ENCODE results near the gene MYO1F.
"Not testable (repeated sequence)": the region's sequence is repeated elsewhere in the genome, so short reads cannot be mapped to it uniquely, and the experiment has no call there.

MYO1F gene

DNA sequence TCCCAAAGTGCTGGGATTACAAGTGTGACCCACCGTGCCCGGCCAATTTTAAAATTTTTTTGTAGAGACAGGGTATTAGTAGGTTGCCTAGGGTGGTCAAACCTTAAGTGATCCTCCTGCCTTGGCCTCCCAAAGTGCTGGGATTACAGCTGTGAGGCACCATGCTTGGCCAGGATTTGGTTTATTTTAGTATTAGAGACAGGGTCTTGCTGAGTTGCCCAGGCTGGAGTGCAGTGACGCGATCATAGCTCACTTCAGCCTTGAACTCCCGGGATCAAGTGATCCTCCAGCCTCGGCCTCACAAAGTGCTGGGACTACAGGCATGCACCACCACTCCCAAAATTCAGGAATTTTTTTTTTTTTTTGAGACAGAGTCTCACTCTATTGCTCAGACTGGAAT is 57.9 kb downstream of the MYO1F start:
- H3K27me3 ChIP-seq (ENCODE audit: insufficient read depth, low read length, poor library complexity): no peaks in the 10 kb centered on the region
- no peaks in the 10 kb centered on the region for H3K79me1 ChIP-seq (ENCODE audit: low read length)
- no peak overlapping the region for H3K56ac ChIP-seq (ENCODE audit: low read length)
- H2BK120ac ChIP-seq (ENCODE audit: low read depth, low read length): no peak overlapping the region
- H4K5ac ChIP-seq (ENCODE audit: low read length): no peak overlapping the region
- WGBS (ENCODE audit: extremely low coverage, insufficient coverage, low lambda C conversion rate): no CpG with 5 or more reads among the region's 6 CpGs
- no peaks in the 10 kb centered on the region for H3K79me2 ChIP-seq (ENCODE audit: control insufficient read depth, insufficient read depth, low read length)
- no peak overlapping the region for H3K18ac ChIP-seq (ENCODE audit: low read length)
- H3K23ac ChIP-seq (ENCODE audit: low read length): no peak overlapping the region
- H3K4me2 ChIP-seq (ENCODE audit: low read length): no peak overlapping the region
- no peak overlapping the region for H3K9ac ChIP-seq (ENCODE audit: low read length)
- no peak overlapping the region for H2BK5ac ChIP-seq (ENCODE audit: low read length)
- H3K4ac ChIP-seq (ENCODE audit: low read depth, low read length): no peak overlapping the region
- no peaks in the 10 kb centered on the region for H3K4me1 ChIP-seq (ENCODE audit: control insufficient read depth, low read depth, low read length)
- no peaks in the 10 kb centered on the region for H3K36me3 ChIP-seq (ENCODE audit: control insufficient read depth, insufficient read depth, low read length)
- no peak overlapping the region for H4K8ac ChIP-seq (ENCODE audit: low read depth, low read length)
- H3K4me3 ChIP-seq (ENCODE audit: low read length): no peak overlapping the region
- no peak for DNase-seq
- no peak overlapping the region for H2AK5ac ChIP-seq (ENCODE audit: low read length)
- H3K27ac ChIP-seq (ENCODE audit: low read depth, low read length): no peak overlapping the region
- no peak overlapping the region for H2BK15ac ChIP-seq (replicated peaks; ENCODE audit: low read depth)

DNA sequence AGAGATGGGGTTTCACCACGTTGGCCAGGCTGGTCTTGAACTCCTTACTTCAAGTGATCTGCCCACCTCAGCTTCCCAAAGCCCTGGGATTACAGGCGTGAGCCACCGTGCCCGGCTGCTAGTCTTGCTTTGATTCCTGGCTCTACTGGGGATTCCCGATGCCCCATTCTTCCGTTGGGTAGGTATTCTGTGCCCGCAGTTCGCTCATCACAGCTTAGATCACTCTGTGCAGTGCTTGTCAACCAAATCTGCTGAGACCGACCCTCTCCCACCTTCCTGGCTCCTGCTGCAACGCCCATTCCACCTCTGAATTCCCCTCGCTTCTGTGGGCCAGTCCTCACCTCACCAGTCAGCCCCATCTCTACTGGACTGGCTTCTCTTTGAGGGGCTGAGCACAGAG is 58.7 kb downstream of the MYO1F start:
- Histone ChIP-seq H3K4ac (ENCODE audit: low read depth, low read length) (no peak overlapping the region), H3K4me3 (ENCODE audit: low read length) (no peak overlapping the region), H3K4me1 (ENCODE audit: control insufficient read depth, low read depth, low read length) (no peaks in the 10 kb centered on the region), H3K79me1 (ENCODE audit: low read length) (no peaks in the 10 kb centered on the region), H4K5ac (ENCODE audit: low read length) (no peak overlapping the region), H3K56ac (ENCODE audit: low read length) (no peak overlapping the region), H2BK15ac (replicated peaks; ENCODE audit: low read depth) (no peak overlapping the region), H2AK5ac (ENCODE audit: low read length) (no peak overlapping the region), H3K79me2 (ENCODE audit: control insufficient read depth, insufficient read depth, low read length) (no peaks in the 10 kb centered on the region), H3K36me3 (ENCODE audit: control insufficient read depth, insufficient read depth, low read length) (no peaks in the 10 kb centered on the region), H3K23ac (ENCODE audit: low read length) (no peak overlapping the region), H3K27ac (ENCODE audit: low read depth, low read length) (no peak overlapping the region), H4K8ac (ENCODE audit: low read depth, low read length) (no peak overlapping the region), H3K18ac (ENCODE audit: low read length) (no peak overlapping the region), H2BK5ac (ENCODE audit: low read length) (no peak overlapping the region), H3K27me3 (ENCODE audit: insufficient read depth, low read length, poor library complexity) (no peaks in the 10 kb centered on the region), H3K4me2 (ENCODE audit: low read length) (no peak overlapping the region), H2BK120ac (ENCODE audit: low read depth, low read length) (no peak overlapping the region), H3K9ac (ENCODE audit: low read length) (no peak overlapping the region)
- no peak for DNase-seq
- no CpG with 5 or more reads among the region's 11 CpGs for WGBS (ENCODE audit: extremely low coverage, insufficient coverage, low lambda C conversion rate)

DNA sequence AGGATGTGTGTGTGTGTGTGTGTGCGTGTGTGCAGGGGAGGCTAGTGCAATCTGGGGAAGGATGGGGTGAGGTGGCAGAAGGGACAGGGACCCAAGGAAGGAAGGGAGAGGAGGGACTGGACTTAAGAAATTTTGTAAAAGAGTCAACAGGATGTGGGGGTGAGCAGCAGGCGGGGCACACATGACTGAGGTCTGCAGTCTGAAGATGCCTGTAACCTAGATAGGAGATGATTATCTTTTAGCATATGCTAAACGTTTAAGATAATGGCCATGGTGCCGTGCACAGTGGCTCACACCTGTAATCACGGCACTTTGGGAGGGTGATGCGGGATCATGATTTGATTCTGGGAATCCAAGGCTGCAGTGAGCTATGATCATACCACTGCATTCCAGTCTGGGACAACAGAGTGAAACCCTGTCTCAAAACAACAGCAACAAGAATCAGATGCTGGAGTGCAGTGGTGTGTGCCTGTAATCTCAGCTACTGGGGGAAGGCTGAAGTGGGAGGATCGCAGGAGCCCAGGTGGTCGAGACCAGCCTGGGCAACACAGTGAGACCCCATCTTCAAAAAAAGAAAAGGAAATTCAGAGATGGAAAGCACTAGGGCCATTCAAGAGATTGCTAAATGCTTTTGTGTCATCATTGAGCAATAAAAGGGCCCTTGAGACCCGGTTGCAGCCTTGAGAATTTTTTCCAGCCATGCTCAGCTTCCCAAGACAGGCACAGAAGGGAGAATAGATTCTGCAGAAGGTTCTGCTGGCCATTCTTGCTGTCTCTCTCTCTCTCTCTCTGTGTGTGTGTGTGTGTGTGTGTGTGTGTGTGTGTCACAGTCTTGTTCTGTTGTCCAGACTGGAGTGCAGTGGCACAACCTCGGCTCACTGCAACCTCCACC is 59.4 kb downstream of the MYO1F start:
- Histone ChIP-seq H2BK15ac (replicated peaks; ENCODE audit: low read depth) (no peak overlapping the region), H3K23ac (ENCODE audit: low read length) (no peak overlapping the region), H4K5ac (ENCODE audit: low read length) (no peak overlapping the region), H3K79me2 (ENCODE audit: control insufficient read depth, insufficient read depth, low read length) (no peaks in the 10 kb centered on the region), H3K18ac (ENCODE audit: low read length) (no peak overlapping the region), H2AK5ac (ENCODE audit: low read length) (no peak overlapping the region), H3K9ac (ENCODE audit: low read length) (peak overlapping the region; percentile 44), H2BK5ac (ENCODE audit: low read length) (no peak overlapping the region), H3K4me1 (ENCODE audit: control insufficient read depth, low read depth, low read length) (peaks cover 4% of the 10 kb centered on the region), H3K4me3 (ENCODE audit: low read length) (no peak overlapping the region), H3K36me3 (ENCODE audit: control insufficient read depth, insufficient read depth, low read length) (no peaks in the 10 kb centered on the region), H2BK120ac (ENCODE audit: low read depth, low read length) (no peak overlapping the region), H3K27me3 (ENCODE audit: insufficient read depth, low read length, poor library complexity) (no peaks in the 10 kb centered on the region), H3K4me2 (ENCODE audit: low read length) (no peak overlapping the region), H3K4ac (ENCODE audit: low read depth, low read length) (no peak overlapping the region), H3K56ac (ENCODE audit: low read length) (peak overlapping the region; percentile 57), H4K8ac (ENCODE audit: low read depth, low read length) (no peak overlapping the region), H3K27ac (ENCODE audit: low read depth, low read length) (no peak overlapping the region), H3K79me1 (ENCODE audit: low read length) (no peaks in the 10 kb centered on the region)
- peak; percentile 73 for DNase-seq
- WGBS (ENCODE audit: extremely low coverage, insufficient coverage, low lambda C conversion rate): no CpG with 5 or more reads among the region's 10 CpGs

DNA sequence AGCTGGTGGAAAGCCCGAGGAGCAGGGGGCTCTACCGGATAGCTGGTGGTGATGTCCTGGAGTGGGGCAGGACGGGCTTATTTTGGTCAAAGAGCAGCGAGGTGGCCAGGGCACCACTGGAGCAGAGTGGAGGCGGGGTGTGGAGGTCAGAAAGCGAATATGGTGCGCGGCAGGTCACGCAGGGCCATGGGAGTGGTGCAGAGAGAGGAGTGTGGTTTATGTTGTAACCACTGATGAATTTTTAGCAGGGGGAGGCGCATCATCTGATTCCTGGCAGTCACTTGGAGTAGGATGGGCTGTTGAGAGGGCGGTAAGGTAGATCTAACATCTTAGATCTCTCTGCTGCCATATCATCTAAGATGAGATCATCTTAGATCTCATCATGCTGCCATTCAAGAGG is 61.9 kb downstream of the MYO1F start:
- Histone ChIP-seq H3K9ac (ENCODE audit: low read length) (no peak overlapping the region), H2BK15ac (replicated peaks; ENCODE audit: low read depth) (no peak overlapping the region), H4K8ac (ENCODE audit: low read depth, low read length) (no peak overlapping the region), H2BK5ac (ENCODE audit: low read length) (no peak overlapping the region), H3K27me3 (ENCODE audit: insufficient read depth, low read length, poor library complexity) (no peaks in the 10 kb centered on the region), H3K79me2 (ENCODE audit: control insufficient read depth, insufficient read depth, low read length) (no peaks in the 10 kb centered on the region), H3K18ac (ENCODE audit: low read length) (no peak overlapping the region), H3K4me3 (ENCODE audit: low read length) (no peak overlapping the region), H4K5ac (ENCODE audit: low read length) (no peak overlapping the region), H2BK120ac (ENCODE audit: low read depth, low read length) (no peak overlapping the region), H3K4me2 (ENCODE audit: low read length) (no peak overlapping the region), H2AK5ac (ENCODE audit: low read length) (no peak overlapping the region), H3K4me1 (ENCODE audit: control insufficient read depth, low read depth, low read length) (peaks cover 4% of the 10 kb centered on the region), H3K36me3 (ENCODE audit: control insufficient read depth, insufficient read depth, low read length) (no peaks in the 10 kb centered on the region), H3K27ac (ENCODE audit: low read depth, low read length) (no peak overlapping the region), H3K4ac (ENCODE audit: low read depth, low read length) (no peak overlapping the region), H3K79me1 (ENCODE audit: low read length) (peaks cover 3% of the 10 kb centered on the region), H3K23ac (ENCODE audit: low read length) (no peak overlapping the region), H3K56ac (ENCODE audit: low read length) (no peak overlapping the region)
- no CpG with 5 or more reads among the region's 11 CpGs for whole genome bisulfite sequencing (ENCODE audit: extremely low coverage, insufficient coverage, low lambda C conversion rate)
- no peak for DNase-seq

DNA sequence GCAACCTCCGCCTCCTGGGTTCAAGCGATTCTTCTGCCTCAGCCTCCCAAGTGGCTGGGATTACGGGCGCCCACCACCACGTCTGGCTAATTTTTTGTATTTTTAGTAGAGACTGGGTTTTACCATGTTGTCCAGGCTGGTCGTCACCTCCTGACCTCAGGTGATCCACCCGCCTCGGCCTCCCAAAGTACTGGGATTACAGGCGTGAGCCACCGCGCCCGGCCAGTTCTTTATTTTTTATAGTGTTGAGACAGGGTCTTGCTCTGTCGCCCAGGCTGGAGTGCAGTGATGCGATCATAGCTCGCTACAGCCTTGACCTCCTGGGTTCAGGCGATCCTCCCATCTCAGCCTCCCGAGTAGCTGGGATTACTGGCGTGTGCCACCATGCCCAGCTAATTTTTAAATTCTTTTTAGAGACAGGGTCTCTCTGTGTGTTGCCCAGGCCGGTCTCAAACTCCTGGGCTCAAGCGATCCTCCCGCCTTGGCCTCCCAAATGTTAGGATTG is 62.7 kb downstream of the MYO1F start:
- not testable (repeated sequence) for H3K4me1 ChIP-seq (ENCODE audit: control insufficient read depth, low read depth, low read length); H2AK5ac ChIP-seq (ENCODE audit: low read length); H2BK120ac ChIP-seq (ENCODE audit: low read depth, low read length); H4K5ac ChIP-seq (ENCODE audit: low read length); H3K23ac ChIP-seq (ENCODE audit: low read length); H3K27ac ChIP-seq (ENCODE audit: low read depth, low read length); H3K79me1 ChIP-seq (ENCODE audit: low read length); H2BK15ac ChIP-seq (replicated peaks; ENCODE audit: low read depth); H3K27me3 ChIP-seq (ENCODE audit: insufficient read depth, low read length, poor library complexity); DNase-seq; H3K4me2 ChIP-seq (ENCODE audit: low read length); H2BK5ac ChIP-seq (ENCODE audit: low read length); H3K79me2 ChIP-seq (ENCODE audit: control insufficient read depth, insufficient read depth, low read length); H3K4me3 ChIP-seq (ENCODE audit: low read length); H3K4ac ChIP-seq (ENCODE audit: low read depth, low read length); H3K36me3 ChIP-seq (ENCODE audit: control insufficient read depth, insufficient read depth, low read length); H4K8ac ChIP-seq (ENCODE audit: low read depth, low read length); H3K18ac ChIP-seq (ENCODE audit: low read length)
- no CpG with 5 or more reads among the region's 21 CpGs for WGBS (ENCODE audit: extremely low coverage, insufficient coverage, low lambda C conversion rate)
- H3K9ac ChIP-seq (ENCODE audit: low read length): peak overlapping the region; percentile 81
- H3K56ac ChIP-seq (ENCODE audit: low read length): peak overlapping the region; percentile 96

Data from mesendoderm (in vitro differentiated cells).